ENCODE measurements around the gene DZIP1L. TPM values are rescaled to one million over a fixed set of nuclear protein-coding genes. Genes with fewer than 3 reads are reported as not detected.

Gene DZIP1L
- total RNA-seq, 1 donor from 2014 or later: 23.0 TPM

DNA sequence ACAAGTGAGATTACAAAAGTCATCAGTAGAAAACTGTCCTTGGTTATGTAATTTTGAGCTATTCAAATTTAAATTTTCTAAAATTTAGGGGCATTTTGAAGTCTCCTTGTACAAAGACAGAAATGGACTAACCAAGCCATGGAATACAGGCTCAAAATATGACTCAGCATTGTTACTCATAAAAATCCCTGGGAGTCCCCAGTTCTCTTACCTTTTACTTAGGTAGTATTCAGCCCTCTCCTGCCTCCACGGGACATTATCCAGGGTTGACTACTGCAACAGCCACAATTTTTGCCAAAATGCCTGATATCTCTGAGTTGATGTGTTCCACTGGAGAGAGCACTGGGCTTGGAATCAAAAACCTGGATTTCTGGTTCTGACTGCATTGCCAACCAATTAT is 80.5 kb downstream of the DZIP1L start:
- no peak for DNase-seq (ENCODE audit: low spot score)
- TF ChIP-seq, protein P1, sequence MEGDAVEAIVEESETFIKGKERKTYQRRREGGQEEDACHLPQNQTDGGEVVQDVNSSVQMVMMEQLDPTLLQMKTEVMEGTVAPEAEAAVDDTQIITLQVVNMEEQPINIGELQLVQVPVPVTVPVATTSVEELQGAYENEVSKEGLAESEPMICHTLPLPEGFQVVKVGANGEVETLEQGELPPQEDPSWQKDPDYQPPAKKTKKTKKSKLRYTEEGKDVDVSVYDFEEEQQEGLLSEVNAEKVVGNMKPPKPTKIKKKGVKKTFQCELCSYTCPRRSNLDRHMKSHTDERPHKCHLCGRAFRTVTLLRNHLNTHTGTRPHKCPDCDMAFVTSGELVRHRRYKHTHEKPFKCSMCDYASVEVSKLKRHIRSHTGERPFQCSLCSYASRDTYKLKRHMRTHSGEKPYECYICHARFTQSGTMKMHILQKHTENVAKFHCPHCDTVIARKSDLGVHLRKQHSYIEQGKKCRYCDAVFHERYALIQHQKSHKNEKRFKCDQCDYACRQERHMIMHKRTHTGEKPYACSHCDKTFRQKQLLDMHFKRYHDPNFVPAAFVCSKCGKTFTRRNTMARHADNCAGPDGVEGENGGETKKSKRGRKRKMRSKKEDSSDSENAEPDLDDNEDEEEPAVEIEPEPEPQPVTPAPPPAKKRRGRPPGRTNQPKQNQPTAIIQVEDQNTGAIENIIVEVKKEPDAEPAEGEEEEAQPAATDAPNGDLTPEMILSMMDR (IDR thresholded peaks at IDR 0.05): no peak
- Mint-ChIP-seq H3K4me1 (ENCODE audit: low read depth) (no peaks in the 10 kb centered on the region), H3K9me3 (ENCODE audit: low read depth) (no peaks in the 10 kb centered on the region), H3K27me3 (ENCODE audit: low read depth) (no peaks in the 10 kb centered on the region), H3K36me3 (ENCODE audit: low read depth) (peaks cover 11% of the 10 kb centered on the region), H3K27ac (ENCODE audit: unreplicated experiment) (no peak overlapping the region), H3K4me3 (ENCODE audit: unreplicated experiment) (no peak overlapping the region)

- no peak for DNase-seq (ENCODE audit: low spot score)
- H3K4me3 Mint-ChIP-seq (ENCODE audit: unreplicated experiment): no peak overlapping the region
- H3K36me3 Mint-ChIP-seq (ENCODE audit: low read depth): peaks cover 14% of the 10 kb centered on the region
- no peaks in the 10 kb centered on the region for H3K4me1 Mint-ChIP-seq (ENCODE audit: low read depth)
- no peak overlapping the region for H3K27ac Mint-ChIP-seq (ENCODE audit: unreplicated experiment)
- no peaks in the 10 kb centered on the region for H3K27me3 Mint-ChIP-seq (ENCODE audit: low read depth)
- no peaks in the 10 kb centered on the region for H3K9me3 Mint-ChIP-seq (ENCODE audit: low read depth)
- TF ChIP-seq, protein P1 (IDR thresholded peaks at IDR 0.05): no peak
These were observed 82.2 kb downstream of the DZIP1L start for GRCh38 chr3:138033202-138033691.

DNA sequence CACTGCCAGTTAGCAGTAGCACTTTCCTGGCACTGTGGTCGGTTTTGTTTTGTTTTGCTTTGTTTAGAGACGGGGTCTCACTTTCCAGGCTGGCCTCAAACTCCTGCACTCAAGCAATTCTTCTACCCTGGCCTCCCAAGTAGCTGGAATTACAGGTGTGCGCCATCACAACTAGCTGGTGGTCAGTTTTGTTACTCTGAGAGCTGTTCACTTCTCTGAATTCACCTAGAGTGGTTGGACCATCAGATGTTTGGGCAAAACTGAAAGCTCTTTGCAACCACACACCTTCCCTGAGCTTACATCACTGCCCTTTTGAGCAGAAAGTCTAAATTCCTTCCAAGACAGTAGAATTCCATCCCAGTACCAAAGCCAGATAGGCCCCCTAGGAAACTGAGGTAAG is 82.8 kb downstream of the DZIP1L start:
- H3K36me3 Mint-ChIP-seq (ENCODE audit: low read depth): peaks cover 13% of the 10 kb centered on the region
- no peaks in the 10 kb centered on the region for H3K27me3 Mint-ChIP-seq (ENCODE audit: low read depth)
- H3K27ac Mint-ChIP-seq (ENCODE audit: unreplicated experiment): no peak overlapping the region
- no peak overlapping the region for H3K4me3 Mint-ChIP-seq (ENCODE audit: unreplicated experiment)
- TF ChIP-seq, protein P1 (IDR thresholded peaks at IDR 0.05): no peak
- no peak for DNase-seq (ENCODE audit: low spot score)
- no peaks in the 10 kb centered on the region for H3K9me3 Mint-ChIP-seq (ENCODE audit: low read depth)
- no peaks in the 10 kb centered on the region for H3K4me1 Mint-ChIP-seq (ENCODE audit: low read depth)

DNA sequence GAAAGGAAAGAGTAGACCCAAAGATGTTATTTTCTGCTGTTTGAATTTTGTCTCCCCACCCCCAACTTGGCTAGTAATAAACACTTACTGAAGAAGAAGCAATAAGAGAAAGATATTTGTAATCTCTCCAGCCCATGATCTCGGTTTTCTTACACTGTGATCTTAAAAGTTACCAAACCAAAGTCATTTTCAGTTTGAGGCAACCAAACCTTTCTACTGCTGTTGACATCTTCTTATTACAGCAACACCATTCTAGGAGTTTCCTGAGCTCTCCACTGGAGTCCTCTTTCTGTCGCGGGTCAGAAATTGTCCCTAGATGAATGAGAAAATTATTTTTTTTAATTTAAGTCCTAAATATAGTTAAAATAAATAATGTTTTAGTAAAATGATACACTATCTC is 83.9 kb downstream of the DZIP1L start:
- TF ChIP-seq, protein P1 (IDR thresholded peaks at IDR 0.05): no peak
- H3K9me3 Mint-ChIP-seq (ENCODE audit: low read depth): no peaks in the 10 kb centered on the region
- DNase-seq (ENCODE audit: low spot score): no peak
- H3K36me3 Mint-ChIP-seq (ENCODE audit: low read depth): peaks cover 16% of the 10 kb centered on the region
- H3K4me3 Mint-ChIP-seq (ENCODE audit: unreplicated experiment): no peak overlapping the region
- H3K4me1 Mint-ChIP-seq (ENCODE audit: low read depth): no peaks in the 10 kb centered on the region
- H3K27ac Mint-ChIP-seq (ENCODE audit: unreplicated experiment): no peak overlapping the region
- no peaks in the 10 kb centered on the region for H3K27me3 Mint-ChIP-seq (ENCODE audit: low read depth)

GRCh38 chr3:138030734-138031280 is 84.6 kb downstream of the DZIP1L start:
- Mint-ChIP-seq H3K27ac (ENCODE audit: unreplicated experiment) (no peak overlapping the region), H3K27me3 (ENCODE audit: low read depth) (no peaks in the 10 kb centered on the region), H3K4me1 (ENCODE audit: low read depth) (no peaks in the 10 kb centered on the region), H3K36me3 (ENCODE audit: low read depth) (peaks cover 18% of the 10 kb centered on the region), H3K9me3 (ENCODE audit: low read depth) (no peaks in the 10 kb centered on the region), H3K4me3 (ENCODE audit: unreplicated experiment) (no peak overlapping the region)
- TF ChIP-seq, protein P1 (IDR thresholded peaks at IDR 0.05): no peak
- DNase-seq (ENCODE audit: low spot score): no peak
